GM21576 (cell line): ENCODE data around the gene LRIG1.

Experiments used
- ATAC-seq: cut with Tn5 transposase; IDR thresholded peaks from one replicate; pipeline ENCODE4 v1.9.1; 2021; ENCODE audit warnings: mild to moderate bottlenecking, moderate library complexity; ENCODE audit not compliant: unreplicated experiment

Gene LRIG1

DNA sequence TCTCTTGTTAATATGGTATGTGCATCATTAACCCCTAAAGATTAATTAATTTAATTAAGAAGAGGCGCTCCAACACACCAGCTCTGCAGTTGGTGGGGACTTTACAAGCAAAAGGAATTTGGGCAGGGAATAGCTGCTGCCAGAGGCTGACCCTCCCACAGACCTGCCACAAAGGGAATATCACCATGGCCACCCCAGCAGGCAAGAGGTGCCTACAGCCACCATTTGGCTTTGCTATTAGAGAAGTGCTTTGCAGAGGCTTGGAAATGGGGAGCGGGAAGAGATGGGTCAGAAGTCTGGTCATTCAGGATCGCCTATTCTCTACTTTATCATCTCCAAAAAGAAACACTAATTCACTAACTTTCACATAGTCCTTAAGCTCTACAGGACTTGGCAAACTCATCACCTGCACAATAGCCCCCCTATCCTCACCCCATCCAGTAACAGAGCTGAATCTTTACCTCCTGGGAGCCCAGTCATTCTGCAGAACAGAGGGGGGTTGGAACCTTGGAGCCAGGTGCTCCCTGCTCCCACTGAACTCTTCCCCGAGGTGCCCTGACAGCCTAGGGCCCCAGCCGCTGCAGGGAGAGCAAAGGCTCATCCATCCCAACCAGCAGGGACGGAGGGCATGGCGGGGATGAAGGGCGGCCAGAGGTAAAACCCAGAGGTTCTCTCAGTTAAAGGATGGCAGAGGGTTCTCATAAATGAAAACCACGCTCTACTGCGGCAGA, 29.7 kb downstream of the LRIG1 start:
- no peak for ATAC-seq

DNA sequence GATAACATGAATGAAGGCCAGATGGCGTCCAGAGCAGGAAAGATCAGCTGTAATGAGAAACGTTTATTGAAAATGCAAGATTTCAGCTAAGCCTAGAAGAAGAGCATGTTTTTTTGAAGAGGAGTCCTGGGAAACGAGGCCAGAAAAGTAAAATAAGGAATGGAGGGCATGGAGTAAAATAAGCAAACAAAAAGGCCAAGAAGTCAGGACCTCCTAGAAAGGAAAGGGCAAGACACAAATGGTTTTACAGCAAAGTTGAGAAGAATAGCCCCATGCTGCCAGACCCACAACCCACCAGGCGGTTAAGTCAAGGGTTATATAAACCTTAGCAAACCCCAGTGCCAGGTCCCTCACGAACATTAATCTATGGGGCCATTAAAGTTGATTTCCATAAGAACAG, 30.5 kb downstream of the LRIG1 start:
- no peak for ATAC-seq

DNA sequence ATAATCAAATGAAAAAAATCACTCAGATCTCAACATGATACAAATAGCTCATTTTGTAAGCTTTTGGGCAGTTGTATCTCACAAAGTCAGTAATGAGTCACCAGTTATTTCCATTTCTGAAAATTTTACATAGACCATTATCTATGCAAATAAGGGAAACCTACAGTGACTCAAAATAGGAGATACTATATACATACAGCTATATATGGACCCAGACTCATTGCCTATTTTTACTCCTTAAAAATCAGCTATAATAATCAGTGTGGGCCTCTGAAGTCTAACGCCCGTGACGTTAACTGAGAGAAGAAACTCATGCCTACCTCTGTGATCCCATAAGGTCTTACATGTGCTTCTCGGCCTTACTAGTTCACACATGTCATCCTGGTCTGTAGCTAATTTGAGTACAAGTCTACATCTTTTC, 31.6 kb downstream of the LRIG1 start:
- peak; percentile 69 for ATAC-seq

DNA sequence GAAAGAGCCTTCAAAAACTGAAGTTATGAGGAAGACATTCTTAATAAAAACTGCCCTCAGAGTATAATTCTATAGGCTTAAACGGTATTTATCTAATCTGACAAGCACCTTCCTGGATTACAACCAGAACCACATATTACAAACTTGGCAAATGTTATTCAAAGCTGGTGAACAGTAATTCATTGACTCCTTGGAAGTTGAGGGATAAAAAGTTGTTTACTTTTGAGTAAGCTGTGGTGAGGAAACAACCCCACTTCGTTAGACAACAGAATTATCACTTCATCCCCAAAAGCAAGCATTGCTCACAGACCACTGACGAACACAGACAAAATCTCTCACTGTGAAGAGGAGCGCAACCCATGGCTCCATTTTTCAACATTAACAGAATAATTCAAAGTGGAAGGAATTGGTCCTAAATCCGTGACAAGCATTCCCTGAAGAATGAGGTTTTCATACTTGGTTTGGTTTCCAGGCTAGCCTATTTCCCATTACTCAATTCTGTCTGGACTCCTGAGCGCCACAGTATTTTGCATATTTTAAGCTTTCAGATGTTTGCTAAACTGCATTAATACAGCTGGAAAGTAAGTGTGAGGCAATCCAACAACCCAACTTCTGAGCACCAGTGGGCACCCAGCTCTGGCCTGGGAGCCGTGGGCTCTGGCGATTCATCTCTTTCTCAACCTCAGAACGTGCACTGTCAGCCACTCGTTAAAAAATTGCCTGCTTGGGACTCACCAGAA, 32.7 kb downstream of the LRIG1 start:
- ATAC-seq: no peak

DNA sequence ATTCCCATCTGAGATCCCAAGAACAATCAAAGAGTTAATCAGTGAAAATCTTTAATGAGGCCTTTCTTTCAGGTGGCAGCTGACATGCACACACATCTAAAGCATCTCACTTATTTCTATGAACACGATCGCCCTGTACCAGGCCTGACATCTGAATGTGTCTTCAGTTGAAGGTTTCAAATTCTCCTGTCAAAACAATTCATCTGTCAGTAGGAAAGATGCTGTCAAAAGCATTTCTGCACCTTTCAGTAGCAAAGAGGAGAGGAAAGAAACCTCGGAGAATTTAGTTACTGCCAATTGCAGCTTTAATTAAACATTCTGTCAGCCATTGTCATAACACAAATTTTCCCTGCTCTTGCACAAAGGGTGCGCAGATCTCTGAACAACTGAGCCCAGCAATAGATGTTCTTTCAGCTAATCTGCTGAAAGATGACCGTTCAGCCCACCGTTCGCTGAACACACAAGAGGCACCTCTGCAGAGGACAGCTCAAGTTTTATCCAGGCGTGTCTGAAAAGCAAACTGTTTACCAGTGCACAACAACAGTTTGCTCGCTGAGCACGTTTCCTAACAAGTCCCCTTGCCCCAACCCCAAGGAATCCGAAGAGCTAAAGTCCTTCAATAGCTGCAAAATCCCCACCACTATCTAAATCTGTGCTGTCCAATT, 34.1 kb downstream of the LRIG1 start:
- no peak for ATAC-seq

DNA sequence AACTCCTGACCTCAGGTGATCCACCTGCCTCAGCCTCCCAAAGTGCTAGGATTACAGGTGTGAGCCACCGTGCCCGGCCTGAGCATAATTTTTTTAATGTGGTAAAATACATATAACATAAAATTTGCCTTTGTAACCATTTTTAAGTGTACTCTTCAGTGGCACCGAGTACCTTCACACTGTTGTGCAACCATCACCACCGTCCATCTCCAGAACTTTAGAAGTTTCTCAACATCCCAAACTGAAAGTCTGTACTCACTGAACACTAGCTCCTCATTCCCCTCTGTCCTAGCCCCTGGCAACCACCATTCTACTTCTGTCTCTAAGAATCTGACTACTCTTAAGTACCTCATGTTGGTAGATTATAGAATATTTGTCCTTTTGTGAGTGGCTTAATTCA, 35.2 kb downstream of the LRIG1 start:
- no peak for ATAC-seq

DNA sequence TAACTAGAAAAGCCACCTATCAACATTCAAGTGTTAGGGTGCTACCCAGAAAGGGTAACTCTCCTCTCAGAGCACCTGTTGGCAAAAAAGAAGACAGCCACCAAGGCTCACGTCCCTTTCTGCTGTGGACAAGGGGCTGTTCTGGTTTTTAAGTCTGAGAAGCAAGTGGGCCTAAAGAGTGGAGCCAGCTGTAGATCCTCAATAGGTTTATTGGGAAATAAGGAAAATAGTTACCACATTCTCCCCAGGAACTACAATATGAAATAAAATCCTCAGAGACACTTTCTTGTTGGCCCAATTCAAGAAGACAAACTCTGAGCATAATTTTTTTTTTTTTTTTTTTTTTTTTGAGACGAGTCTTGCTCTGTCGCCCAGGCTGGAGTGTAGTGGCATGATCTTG, 35.8 kb downstream of the LRIG1 start:
- no peak for ATAC-seq

DNA sequence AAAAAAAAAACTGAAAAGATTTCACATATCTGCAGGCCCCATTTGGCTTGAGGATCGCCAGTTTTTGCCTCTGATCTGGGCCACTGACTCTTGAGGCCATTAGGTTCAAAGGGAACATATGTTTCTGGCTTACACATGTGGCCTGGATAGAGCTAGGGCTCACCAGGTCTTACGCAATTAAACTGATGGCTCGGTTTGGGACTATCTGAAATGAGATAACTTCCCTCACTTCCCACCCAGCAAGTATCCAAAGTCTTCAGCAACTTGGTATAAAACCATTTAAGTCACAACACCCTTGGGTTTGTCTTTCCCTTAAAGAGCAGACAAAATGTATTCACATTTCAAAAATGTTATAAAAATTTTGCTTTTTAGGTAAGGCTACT, 36.3 kb downstream of the LRIG1 start:
- ATAC-seq: no peak

DNA sequence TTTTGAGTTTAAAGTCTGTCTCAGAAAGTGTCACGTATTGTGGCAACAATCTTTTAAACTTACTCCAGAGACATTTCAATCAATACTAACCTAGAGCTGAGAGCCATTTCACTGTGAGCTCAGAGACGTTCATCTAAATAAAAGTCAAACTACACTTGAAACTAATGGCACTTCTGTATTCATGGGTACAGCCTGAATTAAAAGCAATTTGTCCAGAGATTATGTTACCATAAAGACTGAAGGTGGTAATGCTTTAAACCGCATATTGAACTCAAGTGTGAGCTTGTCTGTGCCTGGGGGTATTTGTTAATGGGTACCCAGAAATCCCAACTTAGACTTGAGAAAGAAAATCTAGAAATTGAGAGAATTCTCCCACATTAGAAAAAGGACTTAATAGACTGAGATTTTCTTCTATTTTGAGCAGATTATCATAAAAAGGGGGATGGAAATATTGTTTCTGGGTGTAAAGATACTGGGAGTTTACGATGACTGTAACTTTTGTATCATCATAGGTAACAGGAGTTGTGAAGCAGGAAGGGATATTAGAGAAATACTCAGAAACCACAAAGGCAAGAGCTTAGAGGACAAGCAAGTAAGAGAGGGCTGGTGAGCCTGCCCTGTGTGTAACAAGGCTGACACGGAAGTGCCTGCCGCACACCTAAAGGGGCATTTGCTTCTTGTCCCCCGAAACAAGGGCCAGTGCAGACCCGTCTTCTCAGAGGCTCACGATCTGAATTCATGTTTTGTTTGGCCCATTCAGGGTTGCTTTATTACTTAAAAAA, 36.9 kb downstream of the LRIG1 start:
- ATAC-seq: no peak

DNA sequence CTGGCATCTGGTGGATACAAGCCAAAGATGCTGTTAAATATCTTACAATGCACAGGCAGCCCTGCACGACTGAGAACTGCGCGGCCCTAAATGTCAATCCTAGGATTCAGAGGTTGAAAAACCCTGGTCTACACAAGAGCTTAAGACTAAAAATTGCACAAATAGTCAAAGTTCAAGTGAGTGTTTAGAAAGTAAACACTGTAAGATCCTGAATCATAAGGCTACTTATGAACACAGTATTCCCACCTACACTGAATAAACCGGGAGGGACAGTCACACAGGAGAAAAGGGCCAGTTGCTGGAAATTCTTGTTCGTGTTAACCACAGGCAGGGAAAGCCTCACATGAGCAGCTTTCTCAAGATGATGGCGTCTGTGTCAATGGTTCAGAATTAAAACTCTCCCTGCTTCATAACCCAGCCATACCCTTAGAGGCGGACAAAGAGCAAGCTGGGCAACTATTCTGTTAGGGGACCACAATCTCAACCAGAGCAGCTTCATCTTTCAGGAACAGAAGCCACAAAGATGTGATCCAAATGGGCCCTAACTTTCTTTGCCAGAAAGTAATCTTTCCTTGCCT, 37.7 kb downstream of the LRIG1 start:
- no peak for ATAC-seq

DNA sequence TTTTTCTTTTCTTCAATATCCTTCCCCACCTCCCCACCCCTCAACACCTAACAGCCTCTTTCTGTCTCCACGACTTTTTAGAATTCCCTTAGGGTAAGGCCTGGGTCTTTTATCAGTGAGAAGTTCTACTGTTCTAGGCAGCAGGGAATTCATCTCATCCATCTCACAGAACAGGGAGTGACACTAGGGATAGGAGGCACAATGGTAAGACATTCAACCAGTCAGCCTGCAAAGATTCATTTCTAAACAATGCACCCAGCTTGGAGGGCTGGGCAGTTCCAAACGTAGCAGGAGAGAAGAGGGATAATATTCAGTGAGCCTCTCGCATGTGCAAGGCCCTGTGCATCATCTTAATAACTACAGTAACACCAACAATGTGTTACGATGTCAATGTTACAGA, 43.6 kb downstream of the LRIG1 start:
- ATAC-seq: no peak

DNA sequence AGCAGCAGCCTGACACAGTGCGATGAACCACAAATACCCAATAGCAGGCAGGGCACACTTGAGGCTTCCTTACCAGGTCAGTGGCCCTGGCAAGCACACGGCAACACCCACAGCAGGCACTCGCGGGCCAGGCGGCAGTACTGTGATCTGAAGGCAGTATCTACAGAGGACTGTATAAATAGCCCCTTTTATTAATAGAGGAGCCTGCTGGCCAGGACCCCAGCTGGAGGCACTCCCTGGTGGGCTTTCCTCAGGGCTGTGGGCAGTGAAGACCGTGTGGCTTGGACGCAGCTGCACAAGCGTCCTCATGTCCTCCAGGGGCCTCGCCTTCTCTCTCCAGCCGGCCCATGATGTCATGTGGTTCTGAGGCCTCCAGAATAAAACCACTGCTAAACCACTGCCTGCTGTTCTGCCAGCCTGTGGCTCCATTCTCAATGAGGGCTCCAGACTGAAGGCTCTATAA, 44.1 kb downstream of the LRIG1 start:
- no peak for ATAC-seq

DNA sequence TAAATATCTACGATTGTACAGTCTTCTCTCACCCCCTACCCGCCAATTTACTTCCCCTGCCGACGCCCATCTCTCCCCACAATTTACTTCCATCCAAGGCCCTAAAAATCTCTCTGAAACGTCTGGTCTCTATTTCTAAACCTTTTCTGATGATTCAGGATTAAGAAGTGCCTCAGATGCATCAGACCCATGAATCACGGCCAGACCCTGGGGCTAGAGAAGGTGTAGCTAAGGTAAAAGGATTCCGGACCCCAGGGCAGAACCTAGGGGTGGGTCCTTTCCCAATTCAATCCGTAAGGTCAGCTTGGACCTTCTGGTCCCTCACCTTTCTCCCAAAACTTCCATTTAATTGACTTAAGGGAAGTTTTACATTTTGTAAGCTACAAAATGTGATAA, 46.4 kb downstream of the LRIG1 start:
- no peak for ATAC-seq

DNA sequence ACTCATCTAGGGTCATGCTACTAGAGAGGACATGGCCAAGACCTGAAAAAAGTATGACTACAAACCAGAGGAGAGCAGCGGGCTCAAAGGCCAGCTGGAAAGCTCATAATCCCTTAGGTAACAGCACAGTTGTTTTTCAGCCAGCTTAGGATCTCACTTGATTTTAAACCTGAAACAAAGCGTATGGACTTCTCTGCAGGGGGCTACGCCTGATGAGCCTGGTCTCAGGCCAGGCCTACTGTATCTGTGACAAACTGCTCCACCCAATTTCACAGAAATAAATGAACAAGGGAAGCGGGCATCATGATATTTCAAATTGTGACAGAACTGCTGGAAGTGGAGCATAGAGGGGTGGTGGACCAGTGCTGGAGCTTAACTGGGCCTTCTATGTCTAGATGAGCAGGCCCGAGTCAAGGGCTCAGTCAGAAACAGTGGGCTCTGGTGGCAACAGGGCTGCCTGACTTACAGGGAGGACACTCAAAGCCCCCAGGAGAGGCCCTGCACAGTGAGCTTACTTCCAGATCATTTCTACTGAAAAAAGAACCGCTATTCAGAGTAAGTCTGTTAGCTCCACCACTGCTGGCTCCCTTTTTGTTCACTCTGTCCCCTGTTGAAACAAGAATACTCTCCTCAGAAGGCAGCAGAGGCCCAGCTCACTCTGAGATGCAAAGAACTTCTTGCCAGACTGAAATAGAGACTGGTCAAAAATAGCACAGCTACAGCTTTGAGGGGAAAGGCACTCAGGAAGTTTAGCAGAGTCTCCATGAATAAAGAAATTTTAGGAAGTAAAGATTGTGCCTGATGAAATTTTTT, 47.0 kb downstream of the LRIG1 start:
- ATAC-seq: no peak

DNA sequence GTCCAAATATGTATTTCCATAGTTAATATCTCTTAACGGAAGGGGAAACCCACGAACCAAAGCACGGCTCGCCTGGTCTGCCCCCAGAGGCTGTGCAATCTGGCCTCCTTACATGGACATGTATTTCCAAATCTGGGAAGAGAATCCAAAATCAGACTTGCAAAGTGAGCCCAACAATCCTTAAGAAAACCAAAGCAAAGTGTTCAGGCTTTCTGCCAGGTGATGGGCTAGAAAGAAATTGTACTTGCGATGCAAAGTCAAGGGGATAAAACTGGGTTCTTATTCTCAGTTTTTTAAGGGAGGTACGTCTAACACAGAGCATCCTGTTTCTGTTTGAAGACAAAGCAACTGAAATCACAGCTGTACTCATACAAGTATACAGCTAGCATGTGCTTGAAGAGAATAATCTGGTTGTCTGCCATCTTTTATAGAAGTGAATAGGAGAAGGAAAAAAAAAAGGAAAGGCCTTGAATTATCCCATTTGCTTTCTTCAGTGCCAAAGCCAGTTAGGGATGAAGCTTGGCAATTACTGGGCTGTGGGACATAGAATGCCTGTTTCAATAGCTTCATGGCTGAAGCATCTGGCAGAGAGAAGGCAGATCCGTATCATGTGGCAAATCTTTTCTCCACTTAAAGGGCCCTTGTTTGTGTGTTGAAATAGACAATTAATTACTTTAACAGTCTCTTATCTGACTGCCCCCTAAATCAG, 48.4 kb downstream of the LRIG1 start:
- no peak for ATAC-seq

DNA sequence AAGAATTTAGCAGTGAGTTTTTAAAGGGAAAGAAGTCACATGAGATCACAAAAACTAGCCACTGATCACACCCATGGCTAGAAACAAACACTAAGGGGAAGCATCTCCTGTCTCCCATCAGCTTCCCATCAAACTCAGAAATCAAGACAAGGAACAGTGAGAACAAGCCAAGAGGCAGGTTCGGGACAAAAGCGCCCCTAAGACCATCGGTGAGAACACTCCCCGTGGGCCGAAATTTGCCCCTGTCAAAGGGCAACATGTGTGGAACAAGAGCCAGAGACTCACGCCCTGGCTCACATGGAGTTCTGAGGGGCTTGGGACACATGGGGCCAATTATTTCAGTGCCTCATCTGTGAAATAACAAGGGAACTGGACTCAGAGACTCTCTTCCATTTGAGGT, 49.1 kb downstream of the LRIG1 start:
- ATAC-seq: no peak

DNA sequence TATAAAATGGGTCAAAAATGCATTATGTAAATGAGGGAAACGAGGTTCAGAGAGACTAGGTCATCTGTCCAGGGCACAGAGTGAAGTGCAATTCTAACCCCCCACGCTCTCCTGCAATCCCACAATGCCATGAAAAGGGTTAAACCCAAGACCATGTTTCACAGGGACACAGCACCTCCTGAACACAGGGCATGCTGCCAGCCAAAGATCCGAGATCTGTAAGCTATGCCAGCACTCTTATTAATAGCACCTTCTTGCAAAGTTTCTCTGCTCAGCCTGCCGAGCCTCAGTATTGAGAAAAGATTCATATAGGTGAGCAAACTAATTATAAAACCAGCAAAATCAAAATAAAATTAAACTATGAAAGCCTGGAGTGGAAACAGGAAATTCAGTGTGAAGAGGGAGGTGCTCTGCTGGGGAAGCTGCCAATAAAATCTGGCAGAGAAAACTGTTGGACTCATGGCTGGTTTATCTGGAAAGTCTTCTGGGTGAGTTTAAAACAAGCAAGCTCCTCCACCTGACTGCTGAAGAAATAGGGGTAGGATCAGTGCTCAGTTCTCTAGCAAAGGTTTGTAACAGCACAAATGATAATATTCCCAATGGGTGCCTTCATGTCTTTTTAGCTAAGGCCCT, 50.3 kb downstream of the LRIG1 start:
- no peak for ATAC-seq

DNA sequence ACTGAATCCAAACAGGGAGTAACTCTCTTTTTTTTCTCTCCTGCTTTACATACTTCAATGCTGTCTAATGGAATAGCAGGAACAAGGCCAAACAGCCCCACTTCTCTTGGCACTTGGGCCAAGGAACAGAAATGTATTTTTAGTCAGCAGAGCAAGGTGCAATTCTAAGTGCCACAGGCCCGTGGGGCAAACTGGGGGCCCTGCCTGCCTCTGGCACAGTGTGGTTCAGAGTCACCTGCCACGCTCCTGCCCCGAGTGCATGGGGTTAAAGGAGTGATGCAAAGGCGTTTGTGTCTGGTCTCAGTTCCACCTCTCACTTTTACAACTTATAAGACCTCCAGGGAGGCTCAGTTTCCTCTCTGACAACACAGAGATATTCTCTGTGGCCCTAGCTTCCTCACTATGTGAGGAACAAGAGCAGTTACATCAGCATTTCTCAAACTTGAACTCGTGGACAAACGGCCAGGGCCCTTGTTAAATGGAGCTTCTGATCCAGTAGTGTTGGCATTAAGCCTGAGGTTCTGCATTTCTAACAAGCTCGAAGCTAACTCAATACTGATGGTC, 51.3 kb downstream of the LRIG1 start:
- peak; percentile 94 for ATAC-seq
